Stimulated activated CD4-positive, alpha-beta T cell treated with anti-CD3 and anti-CD28 coated beads, Interleukin-1b, Interleukin-23, amount 100 ng/mL, for 24 hours (primary cell): ENCODE data around the gene AKR7A2.
"Not testable (repeated sequence)": the region's sequence is repeated elsewhere in the genome, so short reads cannot be mapped to it uniquely, and the experiment has no call there.

Source experiments
- DNase-seq, 4 experiments: peaks; one replicate each; pipeline ENCODE4 v3.0.0-alpha.2; 2020; ENCODE audit warnings: low read depth in 4 of 4, low spot score in 1 of 4

Gene AKR7A2

GRCh38 chr1:19268445-19268844, 43.5 kb downstream of the AKR7A2 start:
- no peak for DNase-seq

DNA sequence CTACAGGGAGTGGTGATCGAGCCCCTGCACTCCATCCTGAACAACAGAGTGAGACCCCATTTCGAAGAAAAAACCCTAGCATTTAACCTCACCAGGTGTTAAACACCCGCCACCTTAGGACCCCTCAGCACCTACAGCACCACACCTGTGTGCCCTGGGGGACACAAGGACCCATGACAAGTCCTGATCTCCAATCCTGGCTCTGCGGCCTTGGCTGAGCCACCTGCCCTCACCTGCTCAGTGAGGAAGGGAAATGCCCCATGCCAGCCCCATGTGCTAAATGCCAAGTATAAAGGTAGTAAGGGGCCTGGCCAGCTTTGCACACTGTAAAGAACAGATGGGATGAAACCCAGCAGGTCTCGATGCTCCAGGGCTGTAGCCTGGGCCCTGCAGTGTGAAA, 49.2 kb downstream of the AKR7A2 start:
- no peak for DNase-seq

- DNase-seq = no peak
Measured at GRCh38 chr1:19262047-19262446, 49.9 kb downstream of the AKR7A2 start.

- no peak for DNase-seq
Measured at GRCh38 chr1:19260211-19261138, 51.5 kb downstream of the AKR7A2 start.

GRCh38 chr1:19258353-19258752, 53.6 kb downstream of the AKR7A2 start:
- DNase-seq = no peak

GRCh38 chr1:19257178-19257914, 54.6 kb downstream of the AKR7A2 start:
- DNase-seq = no peak

DNA sequence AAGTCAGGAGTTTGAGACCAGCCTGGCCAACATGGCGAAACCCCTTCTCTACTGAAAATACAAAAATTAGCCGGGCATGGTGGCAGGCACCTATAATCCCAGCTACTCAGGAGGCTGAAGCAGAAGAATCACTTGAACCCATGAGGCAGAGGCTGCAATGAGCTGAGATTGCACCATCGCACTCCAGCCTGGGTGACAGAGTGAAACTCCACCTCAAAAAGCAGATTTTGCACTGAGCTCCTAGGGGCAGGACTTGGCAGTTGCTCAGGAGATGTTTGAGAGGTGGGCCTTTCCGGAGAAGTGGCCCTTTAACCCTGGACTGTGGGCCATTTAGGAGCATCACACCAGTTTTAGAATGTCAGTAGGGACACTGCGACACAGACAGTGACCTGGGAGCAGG, 55.6 kb downstream of the AKR7A2 start:
- DNase-seq = not testable (repeated sequence)

- no peak for DNase-seq
Measured at GRCh38 chr1:19255288-19255687, 56.7 kb downstream of the AKR7A2 start.

DNA sequence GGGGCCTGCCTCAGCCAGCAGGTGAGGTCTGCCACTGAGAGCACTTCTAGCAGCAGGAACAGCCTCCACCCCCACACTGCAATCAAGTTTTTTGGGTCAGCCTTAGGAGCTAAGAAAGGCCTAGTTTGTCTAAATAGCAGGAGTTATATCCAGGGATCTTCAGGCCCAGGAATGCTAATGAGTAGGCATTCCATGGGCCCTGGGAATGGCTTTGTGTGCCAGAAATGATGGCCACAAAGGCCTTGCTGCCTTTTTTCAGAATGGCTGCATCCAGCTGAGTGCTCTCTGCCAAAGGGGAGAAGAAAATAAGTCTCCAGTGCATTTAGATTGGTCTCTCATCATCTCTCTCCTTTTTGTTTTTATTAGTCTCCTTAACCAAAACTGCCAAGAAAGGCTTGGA, 57.5 kb downstream of the AKR7A2 start:
- no peak for DNase-seq
